HG02885 (cell line): ENCODE data around the gene FNDC3B.

Source experiments
- ATAC-seq: cut with Tn5 transposase; IDR thresholded peaks from one replicate; pipeline ENCODE4 v1.9.1; 2021; ENCODE audit warnings: mild to moderate bottlenecking; ENCODE audit not compliant: unreplicated experiment, poor library complexity

The FNDC3B gene

DNA sequence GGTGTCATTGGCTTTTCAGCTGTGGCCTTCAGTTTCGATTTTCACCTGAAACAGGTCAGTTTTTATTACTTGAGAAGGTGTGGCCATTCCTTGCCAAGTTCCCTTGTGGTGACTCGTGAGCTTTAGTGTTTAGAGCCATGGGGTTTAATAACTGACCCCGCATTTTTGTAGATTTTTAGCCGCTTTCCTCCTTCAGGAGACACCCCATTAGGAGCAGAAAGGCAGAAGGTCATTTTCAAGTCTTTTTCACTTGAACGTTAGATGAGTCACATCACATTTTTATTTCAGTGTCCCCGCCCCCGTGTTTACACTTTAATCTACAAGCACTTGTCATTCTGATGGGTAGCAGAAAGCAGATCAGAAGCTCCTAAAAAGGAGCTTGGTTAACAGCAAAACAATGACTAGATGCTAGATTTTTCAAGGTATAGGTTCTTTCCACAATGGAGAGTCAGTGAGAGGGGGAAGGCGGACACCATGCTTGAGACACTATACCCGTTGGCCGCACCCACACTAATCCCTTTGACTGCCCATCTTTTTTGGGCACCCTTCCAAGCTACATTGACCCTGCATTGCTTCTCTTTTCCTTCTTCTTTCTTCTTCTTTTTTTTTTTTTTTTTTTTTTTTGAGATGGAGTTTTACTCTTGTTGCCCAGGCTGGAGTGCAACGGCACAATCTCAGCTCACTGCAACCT is 276.2 kb downstream of the FNDC3B start:
- no peak for ATAC-seq

DNA sequence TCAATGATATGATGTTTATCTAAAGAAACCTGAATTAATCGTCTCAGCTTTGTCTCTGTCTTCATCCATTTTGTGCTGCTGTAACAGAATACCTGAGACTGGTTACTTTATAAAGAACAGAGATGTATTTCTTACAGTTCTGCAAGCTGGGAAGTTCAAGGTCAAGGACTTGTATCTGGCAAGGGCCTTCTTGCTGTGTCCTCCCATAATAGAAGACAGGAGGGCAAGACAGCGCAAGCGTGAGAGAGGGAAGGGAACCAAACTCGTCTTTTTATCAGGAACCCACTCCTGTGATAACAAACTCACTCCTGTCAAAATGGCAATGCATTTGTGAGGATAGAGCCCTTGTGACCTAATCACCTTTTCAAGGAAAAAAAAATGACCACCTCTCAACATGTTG is 277.4 kb downstream of the FNDC3B start:
- ATAC-seq: no peak

DNA sequence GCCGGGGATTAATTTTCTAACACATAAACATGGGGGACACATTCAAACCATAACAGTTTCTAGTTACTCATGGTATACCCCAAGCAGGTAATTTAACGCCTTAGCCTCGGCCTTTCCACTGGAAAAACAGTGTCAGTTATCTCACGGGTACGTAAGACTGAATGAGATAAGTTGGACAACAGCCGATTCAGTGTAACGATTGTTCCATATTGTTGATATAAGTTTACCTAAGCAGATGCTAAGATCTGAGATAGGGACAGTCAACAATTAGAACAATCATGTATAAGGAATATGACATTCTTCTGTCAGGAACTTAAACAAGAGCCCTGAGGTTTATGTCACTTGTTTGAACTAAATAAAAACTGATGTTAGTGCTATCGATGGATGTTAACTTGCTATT is 278.1 kb downstream of the FNDC3B start:
- ATAC-seq: no peak

- peak; percentile 61 for ATAC-seq
Measured at GRCh38 chr3:172317984-172318383, 278.6 kb downstream of the FNDC3B start.

GRCh38 chr3:172319595-172319994 is 280.2 kb downstream of the FNDC3B start:
- ATAC-seq: no peak

- ATAC-seq: no peak
Measured at GRCh38 chr3:172320468-172320867, 281.1 kb downstream of the FNDC3B start.

DNA sequence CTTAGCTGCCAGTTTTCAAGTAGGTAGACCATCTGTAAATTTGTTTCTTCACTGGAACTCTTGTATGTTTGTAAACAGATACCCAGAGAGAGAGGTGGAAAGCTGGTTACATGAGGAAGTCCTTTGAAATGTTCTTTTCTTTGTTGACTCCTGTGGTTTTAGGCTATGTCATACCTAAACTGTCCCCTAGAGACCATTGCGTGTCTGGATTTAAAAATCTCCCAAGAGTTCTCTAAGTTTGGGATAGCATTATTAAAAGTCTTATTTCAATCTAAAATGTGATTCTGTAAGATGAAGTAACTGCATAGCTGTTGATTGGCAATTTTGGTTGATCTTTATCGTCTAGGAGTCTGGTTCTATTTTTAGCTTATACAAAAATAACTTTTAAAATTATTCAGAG is 281.7 kb downstream of the FNDC3B start:
- peak; percentile 58 for ATAC-seq

- ATAC-seq: no peak
Measured at GRCh38 chr3:172323894-172324610, 284.7 kb downstream of the FNDC3B start.

DNA sequence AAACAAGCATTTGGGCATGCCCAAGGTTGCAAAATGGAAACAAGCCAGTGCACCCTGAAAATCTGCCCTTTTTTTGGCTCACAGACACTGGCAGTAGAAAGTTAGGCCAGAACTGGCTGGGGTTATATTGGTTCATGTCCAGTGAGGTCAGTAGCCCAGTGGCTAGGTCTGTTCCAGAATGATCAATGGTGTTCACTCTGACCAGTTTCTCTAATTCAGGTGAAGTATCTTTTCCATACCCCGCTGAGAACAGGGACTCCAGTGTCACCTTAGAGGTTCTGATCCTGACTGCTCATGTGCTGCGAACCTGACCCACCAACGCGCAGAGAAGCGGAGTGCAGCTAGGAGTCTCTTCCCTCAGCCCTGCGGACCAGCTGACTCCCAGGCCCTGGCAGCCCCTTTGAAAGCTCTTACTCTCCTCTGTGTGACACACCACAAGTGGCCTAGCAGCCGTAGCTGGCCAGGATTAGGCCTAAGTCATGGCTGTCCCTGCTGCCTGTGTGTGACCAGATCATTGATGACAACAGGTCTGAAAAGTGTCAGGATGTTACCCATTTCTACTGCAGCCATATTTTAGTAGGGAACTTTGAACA is 285.3 kb downstream of the FNDC3B start:
- ATAC-seq: no peak

- ATAC-seq: no peak
Measured at GRCh38 chr3:172325461-172325860, 286.1 kb downstream of the FNDC3B start.

- ATAC-seq: no peak
Measured at GRCh38 chr3:172326993-172327392, 287.6 kb downstream of the FNDC3B start.

- no peak for ATAC-seq
Measured at GRCh38 chr3:172328282-172328681, 288.9 kb downstream of the FNDC3B start.

DNA sequence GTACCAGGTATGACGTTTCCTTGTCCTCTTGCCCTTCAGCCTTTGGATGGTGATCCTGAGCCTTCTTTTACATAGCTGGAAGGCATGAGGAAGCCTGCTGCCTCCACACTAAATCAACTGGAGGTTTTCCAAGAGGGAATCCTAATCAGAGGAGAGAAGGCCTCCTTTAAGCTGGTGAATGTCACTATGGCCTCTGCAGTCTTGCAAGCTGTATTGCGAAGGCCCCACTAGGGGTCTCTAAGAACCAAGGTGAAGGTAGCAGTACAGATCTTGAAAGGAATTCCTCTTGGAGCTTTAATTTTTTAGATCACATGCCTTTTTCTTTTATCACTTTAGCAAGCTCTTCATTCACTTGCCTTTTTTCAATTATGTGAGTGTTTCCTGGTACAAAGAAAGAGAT is 289.7 kb downstream of the FNDC3B start:
- ATAC-seq: no peak

GRCh38 chr3:172330413-172330812 is 291.0 kb downstream of the FNDC3B start:
- ATAC-seq: no peak

DNA sequence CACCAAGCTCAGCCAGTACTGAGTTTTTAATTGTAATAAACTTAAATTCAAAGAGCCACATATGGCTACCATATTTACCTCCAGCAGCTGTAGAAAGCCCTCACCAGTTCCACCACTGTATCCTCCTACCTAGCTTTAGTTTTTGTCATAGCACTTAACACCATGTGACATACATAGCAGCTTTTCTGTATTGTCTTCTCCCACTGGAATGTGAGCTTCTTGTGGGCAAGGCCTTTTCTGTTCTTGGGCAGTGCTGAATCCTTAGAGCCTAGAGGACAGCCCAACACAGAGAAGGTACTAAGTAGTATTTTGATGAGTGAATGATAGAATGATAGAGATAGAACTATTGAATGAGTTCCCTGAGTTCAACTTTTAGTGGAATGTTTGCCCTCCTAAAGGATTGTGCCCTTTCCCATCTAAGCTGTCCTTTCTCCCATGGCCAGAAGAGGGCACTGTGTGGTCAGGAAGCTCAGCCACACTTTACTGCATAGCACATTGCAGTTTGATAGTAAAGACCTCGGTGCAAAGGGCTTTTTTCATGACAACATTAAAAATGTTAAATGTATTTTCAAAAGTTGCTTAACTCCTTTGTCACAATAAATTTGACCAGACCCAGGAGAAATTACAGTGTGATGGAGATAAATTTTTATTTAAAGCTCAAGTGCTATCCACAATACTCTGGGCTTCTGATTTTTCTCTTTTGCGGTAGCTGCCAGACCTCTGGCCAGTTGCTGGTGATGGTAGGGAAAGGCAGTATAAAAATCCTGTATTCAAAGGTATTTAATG is 293.1 kb downstream of the FNDC3B start:
- ATAC-seq: peak; percentile 85

DNA sequence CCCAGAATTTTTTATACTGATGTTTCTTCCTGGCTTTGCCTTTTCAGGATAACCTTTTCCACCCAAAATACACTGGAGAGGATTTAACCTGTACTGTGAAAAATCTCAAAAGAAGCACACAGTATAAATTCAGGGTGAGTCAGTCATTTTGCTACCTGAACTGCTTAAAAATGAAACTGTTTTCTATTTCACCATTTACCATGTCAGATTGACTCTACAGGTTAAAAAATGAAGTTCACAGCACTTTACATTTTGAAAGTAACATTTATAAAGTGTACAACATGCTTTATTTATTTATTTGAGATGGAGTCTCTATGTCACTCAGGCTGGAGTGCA is 293.6 kb downstream of the FNDC3B start:
- no peak for ATAC-seq

DNA sequence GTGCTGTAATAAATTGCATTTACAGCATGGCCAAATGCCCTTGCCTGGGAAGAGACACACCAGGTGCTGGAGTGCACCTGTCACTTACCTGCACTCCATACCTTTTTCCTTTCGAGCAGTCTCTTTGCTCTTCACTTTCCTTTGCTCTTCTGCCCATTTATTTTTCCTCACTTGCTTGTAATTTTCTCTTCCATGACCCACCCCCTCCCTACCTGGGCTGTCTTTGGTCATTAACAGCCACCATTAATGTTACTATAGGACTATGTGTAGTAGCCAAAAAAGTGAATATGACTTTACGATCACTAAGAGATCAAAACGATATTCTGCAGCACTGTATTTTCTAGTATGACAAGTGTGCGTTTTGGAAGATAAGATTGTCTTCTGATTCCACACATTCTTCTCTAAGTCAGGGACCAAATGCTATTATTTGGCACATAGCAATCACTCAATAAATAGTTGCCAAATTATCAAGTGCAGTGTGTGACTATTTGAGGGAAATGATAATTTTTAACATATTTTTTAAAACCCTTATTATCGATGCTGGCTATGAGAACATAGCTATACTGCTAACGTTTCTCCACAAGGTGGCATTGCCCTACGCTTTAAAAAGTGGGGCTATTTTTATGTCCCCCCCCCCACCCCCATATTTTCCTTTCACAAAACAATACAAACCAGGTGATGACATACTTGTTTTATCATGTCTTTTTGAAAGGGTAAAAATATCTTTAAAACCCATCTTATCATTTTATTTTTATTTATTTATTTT is 294.5 kb downstream of the FNDC3B start:
- no peak for ATAC-seq

- no peak for ATAC-seq
Measured at GRCh38 chr3:172334671-172335207, 295.4 kb downstream of the FNDC3B start.

DNA sequence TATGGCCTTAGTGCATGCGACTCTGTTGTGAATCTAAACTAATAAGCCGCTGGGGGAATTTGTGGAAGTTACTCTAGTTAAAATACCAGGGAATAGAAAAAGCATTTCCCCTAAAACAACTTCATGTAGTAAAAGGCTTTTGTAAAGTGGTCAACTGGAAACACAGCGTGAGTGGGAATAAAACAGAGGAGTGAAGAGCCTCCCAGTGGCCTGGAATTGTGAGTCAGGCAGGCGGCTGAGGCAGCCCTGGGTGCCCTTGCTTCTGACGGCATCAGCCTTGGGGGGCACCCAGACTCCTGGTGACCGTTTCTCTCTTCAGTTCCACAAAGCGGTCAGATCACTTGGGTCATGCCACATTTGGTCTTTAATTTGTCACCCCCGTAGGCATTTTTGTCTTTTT is 300.5 kb downstream of the FNDC3B start:
- no peak for ATAC-seq

DNA sequence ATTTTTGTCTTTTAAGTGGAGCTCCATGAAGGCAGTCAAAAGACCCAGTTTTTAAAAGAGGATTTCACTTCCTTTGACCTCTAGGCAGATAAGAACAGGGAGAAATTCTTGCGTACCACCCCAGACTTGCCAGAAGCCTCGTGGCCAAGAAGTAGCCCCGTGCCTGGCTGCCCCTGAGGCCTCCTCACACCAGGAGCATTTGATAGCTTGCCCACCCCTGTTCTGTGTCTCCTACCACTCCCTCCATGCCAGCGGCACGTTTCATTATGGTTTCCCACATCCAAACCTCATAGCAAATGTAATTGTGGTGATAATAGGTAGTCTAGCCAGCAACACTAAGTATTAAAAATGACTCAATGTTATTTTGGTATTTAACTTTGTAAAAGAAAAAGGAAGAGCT is 301.2 kb downstream of the FNDC3B start:
- no peak for ATAC-seq
